Caco-2 (cell line): ENCODE data around the gene ITM2C. TPM values are rescaled to one million over a fixed set of nuclear protein-coding genes. Genes with fewer than 3 reads are reported as not detected.

Experiments
- BruUV-seq: library from RNA; stranded (reverse); fragments of 400-500 nt; replicated peaks from 2 replicates; lab custom pipeline; 2021; lab: Mats Ljungman, UMichigan
- CTCF ChIA-PET: fragments of 300-600 bp; sonication (Branson Sonifier 250); formaldehyde crosslinking; loops from one replicate; lab custom pipeline; 2022; ENCODE audit warnings: antibody characterized with exemption; lab: Charles Lee
- POLR2A ChIA-PET: fragments of 300-600 bp; sonication (Branson Sonifier 250); formaldehyde crosslinking; loops from one replicate; lab custom pipeline; 2022; ENCODE audit warnings: antibody characterized with exemption; lab: Charles Lee
- DNase-seq, 2 experiments: peaks; one replicate each; pipeline versions ENCODE4 v3.0.0 to v3.0.0-alpha.2; 2020 to 2022
- H3K27me3 ChIP-seq: replicated peaks from 2 replicates; pipeline ENCODE4 v1.6.0; 2011; ENCODE audit warnings: low read length; ENCODE audit not compliant: control insufficient read depth, insufficient read depth
- H3K36me3 ChIP-seq: 2 replicates; pipeline ENCODE4 v1.5.1; 2011; ENCODE audit warnings: low read length; ENCODE audit not compliant: control insufficient read depth, insufficient read depth
- H3K4me1 ChIP-seq: fragments of 250-450 bp; sonication (Bioruptor Pico); 2 replicates; pipeline ENCODE4 v1.5.1; 2020; ENCODE audit warnings: mild to moderate bottlenecking
- H3K4me3 ChIP-seq: 2 replicates; pipeline ENCODE4 v1.5.1; 2011; ENCODE audit warnings: low read depth, mild to moderate bottlenecking, control low read depth, low read length
- H3K9me3 ChIP-seq: fragments of 250-450 bp; sonication (Bioruptor Pico); 2 replicates; pipeline ENCODE4 v1.5.1; 2020; ENCODE audit warnings: mild to moderate bottlenecking, moderate library complexity
- H3K27ac Mint-ChIP-seq: one replicate; pipeline ENCODE4 v1.8.0; 2022; ENCODE audit warnings: mixed read lengths; ENCODE audit not compliant: unreplicated experiment
- H3K27me3 Mint-ChIP-seq: one replicate; pipeline ENCODE4 v1.8.0; 2022; ENCODE audit warnings: mixed read lengths; ENCODE audit not compliant: insufficient read depth, unreplicated experiment
- H3K36me3 Mint-ChIP-seq: one replicate; pipeline ENCODE4 v1.8.0; 2022; ENCODE audit warnings: mild to moderate bottlenecking, mixed read lengths; ENCODE audit not compliant: insufficient read depth, unreplicated experiment
- H3K4me1 Mint-ChIP-seq: one replicate; pipeline ENCODE4 v1.8.0; 2022; ENCODE audit warnings: low read depth, mixed read lengths; ENCODE audit not compliant: unreplicated experiment
- H3K4me3 Mint-ChIP-seq: one replicate; pipeline ENCODE4 v1.8.0; 2022; ENCODE audit warnings: mild to moderate bottlenecking, moderate library complexity, mixed read lengths; ENCODE audit not compliant: unreplicated experiment
- H3K9me3 Mint-ChIP-seq: one replicate; pipeline ENCODE4 v1.8.0; 2022; ENCODE audit warnings: mixed read lengths; ENCODE audit not compliant: unreplicated experiment
- intact Hi-C: fragments of 100-400 bp; cut with micrococcal nuclease; formaldehyde crosslinking; loops from one replicate; pipeline ENCODE4 v1.10.0; 2022; ENCODE audit not compliant: unreplicated experiment
- total RNA-seq: library from RNA; stranded (reverse); gene quantifications from 2 replicates; pipeline ENCODE4 v1.2.3, GENCODE V29; 2022
- TF ChIP-seq, protein P1 (sequence below), 2 experiments: fragments of 200-600 bp in 1 of 2; IDR thresholded peaks; 1 replicate in 1 of 2; 2 replicates in 1 of 2; pipeline versions ENCODE4 v1.5.1 to v1.8.0; 2011 to 2022; ENCODE audit warnings: antibody characterized with exemption in 1 of 2, control low read depth in 1 of 2, inconsistent platforms in 1 of 2, low read depth in 1 of 2, low read length in 1 of 2, mild to moderate bottlenecking in 1 of 2, moderate library complexity in 1 of 2; ENCODE audit not compliant: insufficient read depth in 1 of 2, severe bottlenecking in 1 of 2, unreplicated experiment in 1 of 2

ITM2C gene
- total RNA-seq, 1 experiment from 2014 or later, result 136 TPM

DNA sequence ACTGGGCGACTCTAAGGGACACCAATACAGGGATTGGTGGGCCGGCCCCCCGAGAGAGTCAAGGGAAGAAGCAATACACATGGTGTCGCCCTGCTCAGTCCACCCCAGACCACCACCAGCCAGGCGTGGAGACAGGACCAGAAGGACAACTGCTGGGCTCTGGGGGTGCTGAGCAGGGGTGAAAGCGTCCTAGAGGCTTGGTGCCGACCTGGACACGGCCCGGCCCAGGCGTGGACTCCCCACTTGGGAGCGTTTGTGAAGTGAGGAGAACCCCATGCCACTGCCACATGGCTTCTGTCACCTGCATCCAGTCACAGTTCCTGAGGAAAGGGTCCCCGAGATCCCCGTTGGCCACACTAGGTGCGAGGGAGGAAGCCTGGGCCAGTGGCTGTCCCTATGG lies 35.4 kb upstream of the ITM2C start:
- Mint-ChIP-seq H3K36me3 (no peaks in the 10 kb centered on the region), H3K9me3 (no peaks in the 10 kb centered on the region), H3K27me3 (no peaks in the 10 kb centered on the region), H3K4me3 (no peak overlapping the region), H3K4me1 (no peaks in the 10 kb centered on the region), H3K27ac (no peak overlapping the region)
- ChIA-PET CTCF (no interaction called here), POLR2A (no interaction called here)
- TF ChIP-seq, protein P1, sequence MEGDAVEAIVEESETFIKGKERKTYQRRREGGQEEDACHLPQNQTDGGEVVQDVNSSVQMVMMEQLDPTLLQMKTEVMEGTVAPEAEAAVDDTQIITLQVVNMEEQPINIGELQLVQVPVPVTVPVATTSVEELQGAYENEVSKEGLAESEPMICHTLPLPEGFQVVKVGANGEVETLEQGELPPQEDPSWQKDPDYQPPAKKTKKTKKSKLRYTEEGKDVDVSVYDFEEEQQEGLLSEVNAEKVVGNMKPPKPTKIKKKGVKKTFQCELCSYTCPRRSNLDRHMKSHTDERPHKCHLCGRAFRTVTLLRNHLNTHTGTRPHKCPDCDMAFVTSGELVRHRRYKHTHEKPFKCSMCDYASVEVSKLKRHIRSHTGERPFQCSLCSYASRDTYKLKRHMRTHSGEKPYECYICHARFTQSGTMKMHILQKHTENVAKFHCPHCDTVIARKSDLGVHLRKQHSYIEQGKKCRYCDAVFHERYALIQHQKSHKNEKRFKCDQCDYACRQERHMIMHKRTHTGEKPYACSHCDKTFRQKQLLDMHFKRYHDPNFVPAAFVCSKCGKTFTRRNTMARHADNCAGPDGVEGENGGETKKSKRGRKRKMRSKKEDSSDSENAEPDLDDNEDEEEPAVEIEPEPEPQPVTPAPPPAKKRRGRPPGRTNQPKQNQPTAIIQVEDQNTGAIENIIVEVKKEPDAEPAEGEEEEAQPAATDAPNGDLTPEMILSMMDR (IDR thresholded peaks at IDR 0.05; ENCODE audit: insufficient read depth in 1 of 2, low read depth in 1 of 2, low read length in 1 of 2, severe bottlenecking in 1 of 2, unreplicated experiment in 1 of 2), result no peak
- intact Hi-C loops, result no loop called here
- BruUV-seq, result no TSS peak
- Histone ChIP-seq H3K27me3 (no peaks in the 10 kb centered on the region), H3K4me3 (no peak overlapping the region), H3K4me1 (no peaks in the 10 kb centered on the region), H3K9me3 (no peaks in the 10 kb centered on the region), H3K36me3 (no peaks in the 10 kb centered on the region)
- no peak for DNase-seq

DNA sequence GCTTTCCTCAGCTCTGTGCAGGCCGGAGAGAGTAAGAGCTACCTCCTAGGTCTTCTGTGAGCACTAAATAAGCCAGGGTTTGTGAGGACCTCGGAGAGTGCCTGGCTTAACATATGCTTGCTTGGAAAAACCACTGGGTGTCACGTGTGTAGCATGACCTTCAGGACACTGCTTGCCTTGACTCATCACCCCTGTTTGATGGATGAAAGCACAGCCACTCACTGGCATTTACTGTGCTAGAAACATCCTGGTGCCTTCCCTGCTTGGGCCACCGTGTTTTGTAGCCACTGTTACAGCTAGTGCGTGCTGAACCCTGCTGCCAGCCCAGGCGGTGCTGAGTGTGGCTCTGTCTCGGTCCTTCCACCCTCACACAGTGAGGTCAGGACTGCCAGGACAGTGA lies 34.8 kb upstream of the ITM2C start:
- Histone ChIP-seq H3K36me3 (no peaks in the 10 kb centered on the region), H3K9me3 (no peaks in the 10 kb centered on the region), H3K27me3 (no peaks in the 10 kb centered on the region), H3K4me1 (no peaks in the 10 kb centered on the region), H3K4me3 (no peak overlapping the region)
- Mint-ChIP-seq H3K9me3 (no peaks in the 10 kb centered on the region), H3K27me3 (no peaks in the 10 kb centered on the region), H3K36me3 (no peaks in the 10 kb centered on the region), H3K27ac (no peak overlapping the region), H3K4me1 (no peaks in the 10 kb centered on the region), H3K4me3 (no peak overlapping the region)
- TF ChIP-seq, protein P1 (IDR thresholded peaks at IDR 0.05; ENCODE audit: insufficient read depth in 1 of 2, low read depth in 1 of 2, low read length in 1 of 2, severe bottlenecking in 1 of 2, unreplicated experiment in 1 of 2), result no peak
- ChIA-PET CTCF (no interaction called here), POLR2A (no interaction called here)
- no TSS peak for BruUV-seq
- no peak for DNase-seq
- intact Hi-C loops, result no loop called here

DNA sequence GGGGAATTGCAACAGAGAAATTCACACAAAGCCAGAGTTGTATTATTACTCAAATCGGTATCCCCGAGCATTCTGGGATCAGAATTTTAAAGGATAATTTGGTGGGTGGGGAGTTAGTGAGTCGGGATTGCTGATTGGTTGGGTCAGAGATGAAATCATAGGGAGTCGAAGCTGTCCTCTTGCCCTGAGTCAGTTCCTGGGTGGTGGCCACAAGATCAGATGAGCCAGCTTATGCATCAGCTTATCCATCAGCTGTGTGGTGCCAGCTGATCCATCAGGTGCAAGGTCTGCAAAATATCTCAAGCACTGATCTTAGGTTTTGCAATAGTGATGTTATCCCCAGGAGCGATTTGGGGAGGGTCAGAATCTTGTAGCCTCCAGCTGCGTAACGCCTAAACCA lies 34.3 kb upstream of the ITM2C start:
- no peak overlapping the region for H3K4me3 ChIP-seq
- TF ChIP-seq, protein P1 (IDR thresholded peaks at IDR 0.05; ENCODE audit: insufficient read depth in 1 of 2, low read depth in 1 of 2, low read length in 1 of 2, severe bottlenecking in 1 of 2, unreplicated experiment in 1 of 2), result no peak
- no TSS peak for BruUV-seq
- H3K27me3 ChIP-seq, result no peaks in the 10 kb centered on the region
- no peaks in the 10 kb centered on the region for H3K9me3 ChIP-seq
- CTCF ChIA-PET, result no interaction called here
- H3K4me1 ChIP-seq, result no peaks in the 10 kb centered on the region
- no peaks in the 10 kb centered on the region for H3K36me3 ChIP-seq
- no peaks in the 10 kb centered on the region for H3K36me3 Mint-ChIP-seq
- no peaks in the 10 kb centered on the region for H3K4me1 Mint-ChIP-seq
- POLR2A ChIA-PET, result no interaction called here
- H3K9me3 Mint-ChIP-seq, result no peaks in the 10 kb centered on the region
- H3K27ac Mint-ChIP-seq, result no peak overlapping the region
- H3K27me3 Mint-ChIP-seq, result no peaks in the 10 kb centered on the region
- intact Hi-C loops, result no loop called here
- no peak for DNase-seq
- H3K4me3 Mint-ChIP-seq, result no peak overlapping the region
